GM23338 (cell line): Measurements from ENCODE around the gene ARHGEF19. TPM values are rescaled to one million over a fixed set of nuclear protein-coding genes. Genes with fewer than 3 reads are reported as not detected.

ENCODE experiments used
- ATAC-seq: fragments of 200-7000 bp; cut with Tn5 transposase; 3 replicates; pipeline ENCODE4 v1.9.1; 2020
- DNase-seq: peaks from one replicate; pipeline ENCODE4 v3.0.0-alpha.2; 2015; ENCODE audit warnings: low spot score
- H2AFZ ChIP-seq: fragments of 200-600 bp; sonication (generic); 2 replicates; pipeline ENCODE4 v1.8.0; 2016; ENCODE audit warnings: antibody characterized with exemption, mild to moderate bottlenecking, moderate library complexity
- H3F3A ChIP-seq: fragments of 200-600 bp; sonication (generic); replicated peaks from 2 replicates; pipeline ENCODE4 v1.8.0; 2017; ENCODE audit warnings: antibody characterized with exemption, mixed run types, low read depth
- H3K27ac ChIP-seq: fragments of 200-600 bp; sonication (generic); 2 replicates; pipeline ENCODE4 v1.6.1; 2016; ENCODE audit warnings: low read depth
- H3K27me3 ChIP-seq: fragments of 200-600 bp; sonication (generic); 2 replicates; pipeline ENCODE4 v1.8.0; 2016; ENCODE audit warnings: mild to moderate bottlenecking, mixed run types, moderate library complexity; ENCODE audit not compliant: insufficient read depth
- H3K36me3 ChIP-seq: fragments of 200-600 bp; sonication (generic); 2 replicates; pipeline ENCODE4 v1.8.0; 2016; ENCODE audit warnings: mild to moderate bottlenecking; ENCODE audit not compliant: insufficient read depth
- H3K4me1 ChIP-seq: fragments of 200-600 bp; sonication (generic); 2 replicates; pipeline ENCODE4 v1.8.0; 2016; ENCODE audit warnings: mild to moderate bottlenecking, moderate library complexity; ENCODE audit not compliant: insufficient read depth
- H3K4me2 ChIP-seq: fragments of 200-600 bp; sonication (generic); 2 replicates; pipeline ENCODE4 v1.7.1; 2017; ENCODE audit warnings: mixed run types
- H3K4me3 ChIP-seq: fragments of 200-600 bp; sonication (generic); 2 replicates; pipeline ENCODE4 v1.6.1; 2016; ENCODE audit warnings: mixed run types
- H3K79me2 ChIP-seq: fragments of 200-600 bp; sonication (generic); replicated peaks from 2 replicates; pipeline ENCODE4 v1.8.0; 2017; ENCODE audit warnings: mild to moderate bottlenecking; ENCODE audit not compliant: insufficient read depth
- H3K9me2 ChIP-seq: fragments of 200-600 bp; sonication (generic); 2 replicates; pipeline ENCODE4 v1.8.0; 2017; ENCODE audit not compliant: insufficient read depth
- H4K20me1 ChIP-seq: fragments of 200-600 bp; sonication (generic); replicated peaks from 2 replicates; pipeline ENCODE4 v1.8.0; 2017; ENCODE audit warnings: mild to moderate bottlenecking; ENCODE audit not compliant: insufficient read depth
- H3K27ac Mint-ChIP-seq: 2 replicates; pipeline ENCODE4 v1.8.0; 2020; ENCODE audit warnings: inconsistent platforms, mild to moderate bottlenecking, moderate library complexity, mixed read lengths
- H3K27me3 Mint-ChIP-seq: 3 replicates; pipeline ENCODE4 v1.8.0; 2022; ENCODE audit warnings: low read depth, mild to moderate bottlenecking, moderate library complexity, mixed read lengths, inconsistent platforms; ENCODE audit not compliant: insufficient read depth, poor library complexity
- H3K36me3 Mint-ChIP-seq: 3 replicates; pipeline ENCODE4 v1.8.0; 2021; ENCODE audit warnings: low read depth, mild to moderate bottlenecking, inconsistent platforms, moderate library complexity, mixed read lengths
- H3K4me1 Mint-ChIP-seq: 3 replicates; pipeline ENCODE4 v1.8.0; 2020; ENCODE audit warnings: mild to moderate bottlenecking, inconsistent platforms, mixed read lengths
- H3K4me3 Mint-ChIP-seq: 3 replicates; pipeline ENCODE4 v1.8.0; 2021; ENCODE audit warnings: moderate library complexity, mild to moderate bottlenecking, inconsistent platforms, mixed read lengths
- H3K9me3 Mint-ChIP-seq: 3 replicates; pipeline ENCODE4 v1.8.0; 2020; ENCODE audit warnings: moderate library complexity, mild to moderate bottlenecking, inconsistent platforms, mixed read lengths
- EZH2 ChIP-seq: fragments of 200-600 bp; sonication (generic); IDR thresholded peaks from one replicate; pipeline ENCODE4 v1.8.0; 2017; ENCODE audit warnings: antibody characterized with exemption, mild to moderate bottlenecking, low read depth; ENCODE audit not compliant: unreplicated experiment
- JUNB ChIP-seq: IDR thresholded peaks from one replicate; pipeline ENCODE4 v1.6.1; 2016; ENCODE audit warnings: antibody characterized with exemption; ENCODE audit not compliant: unreplicated experiment
- NANOG ChIP-seq: IDR thresholded peaks from 2 replicates; pipeline ENCODE4 v1.6.1; 2016; ENCODE audit warnings: antibody characterized with exemption, borderline replicate concordance
- POLR2AphosphoS5 ChIP-seq: IDR thresholded peaks from 2 replicates; pipeline ENCODE4 v1.6.1; 2016; ENCODE audit warnings: antibody characterized with exemption, low read depth
- STAT1 ChIP-seq: IDR thresholded peaks from one replicate; pipeline ENCODE4 v1.6.1; 2016; ENCODE audit warnings: antibody characterized with exemption; ENCODE audit not compliant: unreplicated experiment
- ZNF114 ChIP-seq: fragments of 250-450 bp; sonication (Bioruptor Pico); IDR thresholded peaks from 2 replicates; pipeline ENCODE4 v1.5.0; 2020; ENCODE audit warnings: mild to moderate bottlenecking, moderate library complexity
- polyA plus RNA-seq: library from polyadenylated mRNA; unstranded; fragments of >200 nt; fragmentation: Nextera tagmentation; extraction: Ambion mirVana; gene quantifications from 2 replicates; pipeline ENCODE4 v1.2.1, GENCODE V29; 2016
- total RNA-seq: library from RNA; depleted of rRNA; stranded (reverse); fragments of >200 nt; shearing (Covaris generic); gene quantifications from 2 replicates; pipeline ENCODE4 v1.2.3, GENCODE V29; 2014
- TF ChIP-seq, protein P1 (sequence below), 2 experiments: fragments of 200-600 bp in 1 of 2; sonication (generic) in 1 of 2; conservative IDR thresholded peaks; 2 replicates each; pipeline versions ENCODE4 v1.5.1 to v1.6.1; 2016 to 2017; ENCODE audit warnings: antibody characterized with exemption in 2 of 2, low read depth in 2 of 2, mild to moderate bottlenecking in 2 of 2, moderate library complexity in 1 of 2
- TF ChIP-seq, protein P2 (sequence below): IDR thresholded peaks from one replicate; pipeline ENCODE4 v1.6.1; 2018; ENCODE audit warnings: antibody characterized with exemption; ENCODE audit not compliant: unreplicated experiment
- TF ChIP-seq, protein P3 (sequence below): IDR thresholded peaks from 2 replicates; pipeline ENCODE4 v1.6.1; 2016; ENCODE audit warnings: antibody characterized with exemption

ARHGEF19 gene
- total and polyA plus RNA-seq, 2 experiments from 2014 or later = 19.5 to 46.4 TPM

DNA sequence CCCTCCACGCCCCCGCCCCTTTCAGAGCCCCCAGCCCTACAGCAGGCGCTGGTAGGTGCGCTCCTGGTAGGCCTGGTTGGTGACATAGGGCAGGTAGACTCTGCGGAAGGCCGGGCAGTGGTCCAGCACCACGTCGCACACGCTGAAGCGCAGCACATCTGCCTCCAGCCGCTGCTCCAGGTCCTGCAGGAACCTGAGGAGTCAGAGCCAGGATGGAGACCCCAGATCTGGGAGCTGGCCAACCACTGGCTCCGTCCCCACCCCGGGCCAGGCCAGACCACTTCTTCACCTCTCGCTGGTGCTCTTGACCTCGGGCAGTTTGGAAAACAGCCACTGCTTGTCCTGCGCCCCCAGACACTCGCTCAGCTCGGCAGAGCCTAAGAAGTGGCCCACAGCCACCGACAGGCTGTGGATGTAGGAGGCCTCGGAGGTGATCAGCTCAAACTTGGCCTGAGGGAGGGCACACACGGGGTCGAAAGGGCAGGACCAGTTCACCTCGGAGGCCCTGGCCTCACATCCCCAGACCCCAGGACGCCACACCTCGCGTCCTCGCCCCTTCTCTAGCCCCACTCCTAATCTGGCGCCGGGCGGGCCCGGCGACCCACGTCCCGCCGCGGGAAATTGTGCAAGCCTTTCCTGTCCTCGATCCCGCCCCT, 6.4 kb downstream of the ARHGEF19 start:
- Histone ChIP-seq H3K9me2 (no peaks in the 10 kb centered on the region), H3K27ac (no peak overlapping the region), H3K4me1 (peaks cover 23% of the 10 kb centered on the region), H3K4me3 (peak overlapping the region; percentile 77), H3K4me2 (peak overlapping the region; percentile 88), H3F3A (no peaks in the 10 kb centered on the region), H3K27me3 (no peaks in the 10 kb centered on the region), H3K36me3 (peaks cover 10% of the 10 kb centered on the region; the same call in 1 of the 2 replicates), H2AFZ (no peak overlapping the region), H4K20me1 (no peaks in the 10 kb centered on the region; the same call in 1 of the 2 replicates), H3K79me2 (peaks cover 17% of the 10 kb centered on the region)
- Mint-ChIP-seq H3K4me1 (peaks cover 31% of the 10 kb centered on the region), H3K27me3 (peaks cover 17% of the 10 kb centered on the region), H3K36me3 (peaks cover 34% of the 10 kb centered on the region), H3K27ac (no peak overlapping the region), H3K4me3 (peak overlapping the region; percentile 85), H3K9me3 (no peaks in the 10 kb centered on the region)
- TF ChIP-seq NANOG (no peak), ZNF114 (CRISPR knock-in tag) (no peak), EZH2 (no peak), POLR2AphosphoS5 (no peak)
- TF ChIP-seq, protein P1, sequence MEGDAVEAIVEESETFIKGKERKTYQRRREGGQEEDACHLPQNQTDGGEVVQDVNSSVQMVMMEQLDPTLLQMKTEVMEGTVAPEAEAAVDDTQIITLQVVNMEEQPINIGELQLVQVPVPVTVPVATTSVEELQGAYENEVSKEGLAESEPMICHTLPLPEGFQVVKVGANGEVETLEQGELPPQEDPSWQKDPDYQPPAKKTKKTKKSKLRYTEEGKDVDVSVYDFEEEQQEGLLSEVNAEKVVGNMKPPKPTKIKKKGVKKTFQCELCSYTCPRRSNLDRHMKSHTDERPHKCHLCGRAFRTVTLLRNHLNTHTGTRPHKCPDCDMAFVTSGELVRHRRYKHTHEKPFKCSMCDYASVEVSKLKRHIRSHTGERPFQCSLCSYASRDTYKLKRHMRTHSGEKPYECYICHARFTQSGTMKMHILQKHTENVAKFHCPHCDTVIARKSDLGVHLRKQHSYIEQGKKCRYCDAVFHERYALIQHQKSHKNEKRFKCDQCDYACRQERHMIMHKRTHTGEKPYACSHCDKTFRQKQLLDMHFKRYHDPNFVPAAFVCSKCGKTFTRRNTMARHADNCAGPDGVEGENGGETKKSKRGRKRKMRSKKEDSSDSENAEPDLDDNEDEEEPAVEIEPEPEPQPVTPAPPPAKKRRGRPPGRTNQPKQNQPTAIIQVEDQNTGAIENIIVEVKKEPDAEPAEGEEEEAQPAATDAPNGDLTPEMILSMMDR (conservative IDR thresholded peaks at IDR 0.05; ENCODE audit: low read depth in 2 of 2) = no peak
- ATAC-seq = peak; percentile 12
- no peak for DNase-seq

DNA sequence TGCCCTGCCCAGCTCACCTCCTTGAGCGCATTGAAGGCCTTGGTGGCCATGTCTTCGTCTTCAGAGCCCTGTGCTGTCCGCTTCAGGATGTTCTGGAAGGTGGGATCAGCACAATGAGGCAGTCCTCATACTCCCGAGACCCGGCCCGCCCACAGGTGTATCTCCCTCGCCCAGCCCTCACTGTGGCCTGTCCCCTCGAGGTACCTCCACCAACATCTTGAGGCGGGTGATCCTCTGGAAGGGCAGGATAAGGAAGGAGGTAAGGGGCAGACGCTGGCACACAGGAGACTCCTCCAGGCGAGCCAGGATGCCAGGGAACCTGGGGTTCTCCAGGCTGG, 7.1 kb downstream of the ARHGEF19 start:
- Histone ChIP-seq H3K4me1 (peaks cover 16% of the 10 kb centered on the region; the same call in 1 of the 2 replicates), H3K4me2 (no peak overlapping the region), H3K27ac (no peak overlapping the region), H3K27me3 (no peaks in the 10 kb centered on the region), H4K20me1 (no peaks in the 10 kb centered on the region; the same call in 1 of the 2 replicates), H3K79me2 (peaks cover 11% of the 10 kb centered on the region), H3K4me3 (no peak overlapping the region), H2AFZ (no peak overlapping the region), H3F3A (no peaks in the 10 kb centered on the region), H3K36me3 (peaks cover 10% of the 10 kb centered on the region; the same call in 1 of the 2 replicates), H3K9me2 (no peaks in the 10 kb centered on the region)
- Mint-ChIP-seq H3K4me3 (peak overlapping the region; percentile 26; the same call in 1 of the 3 replicates), H3K36me3 (peaks cover 35% of the 10 kb centered on the region), H3K4me1 (peaks cover 25% of the 10 kb centered on the region), H3K27me3 (peaks cover 17% of the 10 kb centered on the region), H3K9me3 (no peaks in the 10 kb centered on the region), H3K27ac (no peak overlapping the region)
- DNase-seq (no peak), ATAC-seq (no peak)
- TF ChIP-seq NANOG (no peak), STAT1 (no peak), JUNB (no peak)
- TF ChIP-seq, protein P2, sequence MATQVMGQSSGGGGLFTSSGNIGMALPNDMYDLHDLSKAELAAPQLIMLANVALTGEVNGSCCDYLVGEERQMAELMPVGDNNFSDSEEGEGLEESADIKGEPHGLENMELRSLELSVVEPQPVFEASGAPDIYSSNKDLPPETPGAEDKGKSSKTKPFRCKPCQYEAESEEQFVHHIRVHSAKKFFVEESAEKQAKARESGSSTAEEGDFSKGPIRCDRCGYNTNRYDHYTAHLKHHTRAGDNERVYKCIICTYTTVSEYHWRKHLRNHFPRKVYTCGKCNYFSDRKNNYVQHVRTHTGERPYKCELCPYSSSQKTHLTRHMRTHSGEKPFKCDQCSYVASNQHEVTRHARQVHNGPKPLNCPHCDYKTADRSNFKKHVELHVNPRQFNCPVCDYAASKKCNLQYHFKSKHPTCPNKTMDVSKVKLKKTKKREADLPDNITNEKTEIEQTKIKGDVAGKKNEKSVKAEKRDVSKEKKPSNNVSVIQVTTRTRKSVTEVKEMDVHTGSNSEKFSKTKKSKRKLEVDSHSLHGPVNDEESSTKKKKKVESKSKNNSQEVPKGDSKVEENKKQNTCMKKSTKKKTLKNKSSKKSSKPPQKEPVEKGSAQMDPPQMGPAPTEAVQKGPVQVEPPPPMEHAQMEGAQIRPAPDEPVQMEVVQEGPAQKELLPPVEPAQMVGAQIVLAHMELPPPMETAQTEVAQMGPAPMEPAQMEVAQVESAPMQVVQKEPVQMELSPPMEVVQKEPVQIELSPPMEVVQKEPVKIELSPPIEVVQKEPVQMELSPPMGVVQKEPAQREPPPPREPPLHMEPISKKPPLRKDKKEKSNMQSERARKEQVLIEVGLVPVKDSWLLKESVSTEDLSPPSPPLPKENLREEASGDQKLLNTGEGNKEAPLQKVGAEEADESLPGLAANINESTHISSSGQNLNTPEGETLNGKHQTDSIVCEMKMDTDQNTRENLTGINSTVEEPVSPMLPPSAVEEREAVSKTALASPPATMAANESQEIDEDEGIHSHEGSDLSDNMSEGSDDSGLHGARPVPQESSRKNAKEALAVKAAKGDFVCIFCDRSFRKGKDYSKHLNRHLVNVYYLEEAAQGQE = no peak
- TF ChIP-seq, protein P1 (conservative IDR thresholded peaks at IDR 0.05; ENCODE audit: low read depth in 2 of 2) = no peak; a peak in 1 of 4 replicates
- TF ChIP-seq, protein P3, sequence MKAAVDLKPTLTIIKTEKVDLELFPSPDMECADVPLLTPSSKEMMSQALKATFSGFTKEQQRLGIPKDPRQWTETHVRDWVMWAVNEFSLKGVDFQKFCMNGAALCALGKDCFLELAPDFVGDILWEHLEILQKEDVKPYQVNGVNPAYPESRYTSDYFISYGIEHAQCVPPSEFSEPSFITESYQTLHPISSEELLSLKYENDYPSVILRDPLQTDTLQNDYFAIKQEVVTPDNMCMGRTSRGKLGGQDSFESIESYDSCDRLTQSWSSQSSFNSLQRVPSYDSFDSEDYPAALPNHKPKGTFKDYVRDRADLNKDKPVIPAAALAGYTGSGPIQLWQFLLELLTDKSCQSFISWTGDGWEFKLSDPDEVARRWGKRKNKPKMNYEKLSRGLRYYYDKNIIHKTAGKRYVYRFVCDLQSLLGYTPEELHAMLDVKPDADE = no peak
